Osteocyte (in vitro differentiated cells): ENCODE data around the gene RNF217. TPM values are rescaled to one million over a fixed set of nuclear protein-coding genes. Genes with fewer than 3 reads are reported as not detected.

ENCODE experiments used
- DNase-seq: peaks from one replicate; pipeline ENCODE4 v3.0.0; 2021; ENCODE audit warnings: mixed read lengths; ENCODE audit not compliant: unreplicated experiment; ENCODE audit errors: extremely low spot score
- H3K27ac Mint-ChIP-seq: one replicate; pipeline ENCODE4 v1.8.0; 2021; ENCODE audit warnings: mild to moderate bottlenecking, mixed read lengths; ENCODE audit not compliant: unreplicated experiment
- H3K27me3 Mint-ChIP-seq: one replicate; pipeline ENCODE4 v1.8.0; 2021; ENCODE audit warnings: mixed read lengths; ENCODE audit not compliant: unreplicated experiment
- H3K36me3 Mint-ChIP-seq: one replicate; pipeline ENCODE4 v1.8.0; 2021; ENCODE audit warnings: mixed read lengths; ENCODE audit not compliant: unreplicated experiment
- H3K4me1 Mint-ChIP-seq: one replicate; pipeline ENCODE4 v1.8.0; 2021; ENCODE audit warnings: mixed read lengths; ENCODE audit not compliant: unreplicated experiment
- H3K4me3 Mint-ChIP-seq: one replicate; pipeline ENCODE4 v1.8.0; 2021; ENCODE audit warnings: mild to moderate bottlenecking, moderate library complexity, mixed read lengths; ENCODE audit not compliant: unreplicated experiment
- H3K9me3 Mint-ChIP-seq: one replicate; pipeline ENCODE4 v1.8.0; 2021; ENCODE audit warnings: mixed read lengths; ENCODE audit not compliant: unreplicated experiment
- total RNA-seq: library from RNA; stranded (reverse); gene quantifications from 2 replicates; pipeline ENCODE4 v1.2.1, GENCODE V29; 2021
- TF ChIP-seq, protein P1 (sequence below): fragments of 200-600 bp; sonication (generic); IDR thresholded peaks from 2 replicates; pipeline ENCODE4 v1.5.0; 2021; ENCODE audit warnings: antibody characterized with exemption, mild to moderate bottlenecking, moderate library complexity

RNF217 gene
- total RNA-seq, 1 donor from 2014 or later = 75.7 TPM

- TF ChIP-seq, protein P1, sequence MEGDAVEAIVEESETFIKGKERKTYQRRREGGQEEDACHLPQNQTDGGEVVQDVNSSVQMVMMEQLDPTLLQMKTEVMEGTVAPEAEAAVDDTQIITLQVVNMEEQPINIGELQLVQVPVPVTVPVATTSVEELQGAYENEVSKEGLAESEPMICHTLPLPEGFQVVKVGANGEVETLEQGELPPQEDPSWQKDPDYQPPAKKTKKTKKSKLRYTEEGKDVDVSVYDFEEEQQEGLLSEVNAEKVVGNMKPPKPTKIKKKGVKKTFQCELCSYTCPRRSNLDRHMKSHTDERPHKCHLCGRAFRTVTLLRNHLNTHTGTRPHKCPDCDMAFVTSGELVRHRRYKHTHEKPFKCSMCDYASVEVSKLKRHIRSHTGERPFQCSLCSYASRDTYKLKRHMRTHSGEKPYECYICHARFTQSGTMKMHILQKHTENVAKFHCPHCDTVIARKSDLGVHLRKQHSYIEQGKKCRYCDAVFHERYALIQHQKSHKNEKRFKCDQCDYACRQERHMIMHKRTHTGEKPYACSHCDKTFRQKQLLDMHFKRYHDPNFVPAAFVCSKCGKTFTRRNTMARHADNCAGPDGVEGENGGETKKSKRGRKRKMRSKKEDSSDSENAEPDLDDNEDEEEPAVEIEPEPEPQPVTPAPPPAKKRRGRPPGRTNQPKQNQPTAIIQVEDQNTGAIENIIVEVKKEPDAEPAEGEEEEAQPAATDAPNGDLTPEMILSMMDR = no peak
- H3K36me3 Mint-ChIP-seq = peaks cover 9% of the 10 kb centered on the region
- peaks cover 2% of the 10 kb centered on the region for H3K4me1 Mint-ChIP-seq
- H3K27ac Mint-ChIP-seq = no peak overlapping the region
- no peak overlapping the region for H3K4me3 Mint-ChIP-seq
- peaks cover 9% of the 10 kb centered on the region for H3K9me3 Mint-ChIP-seq
- H3K27me3 Mint-ChIP-seq = no peaks in the 10 kb centered on the region
- no peak for DNase-seq
These were observed 153.9 kb downstream of the RNF217 start for GRCh38 chr6:125116170-125116569.

- H3K36me3 Mint-ChIP-seq = peaks cover 4% of the 10 kb centered on the region
- no peaks in the 10 kb centered on the region for H3K27me3 Mint-ChIP-seq
- no peak overlapping the region for H3K27ac Mint-ChIP-seq
- DNase-seq = no peak
- no peak overlapping the region for H3K4me3 Mint-ChIP-seq
- TF ChIP-seq, protein P1 = no peak
- peaks cover 2% of the 10 kb centered on the region for H3K4me1 Mint-ChIP-seq
- peaks cover 4% of the 10 kb centered on the region for H3K9me3 Mint-ChIP-seq
These were observed 154.5 kb downstream of the RNF217 start for GRCh38 chr6:125116710-125117109.

- no peak overlapping the region for H3K4me3 Mint-ChIP-seq
- no peak for DNase-seq
- H3K27me3 Mint-ChIP-seq = no peaks in the 10 kb centered on the region
- H3K9me3 Mint-ChIP-seq = no peaks in the 10 kb centered on the region
- H3K4me1 Mint-ChIP-seq = peaks cover 2% of the 10 kb centered on the region
- TF ChIP-seq, protein P1 = no peak
- no peak overlapping the region for H3K27ac Mint-ChIP-seq
- no peaks in the 10 kb centered on the region for H3K36me3 Mint-ChIP-seq
These were observed 155.6 kb downstream of the RNF217 start for GRCh38 chr6:125117818-125118217.

DNA sequence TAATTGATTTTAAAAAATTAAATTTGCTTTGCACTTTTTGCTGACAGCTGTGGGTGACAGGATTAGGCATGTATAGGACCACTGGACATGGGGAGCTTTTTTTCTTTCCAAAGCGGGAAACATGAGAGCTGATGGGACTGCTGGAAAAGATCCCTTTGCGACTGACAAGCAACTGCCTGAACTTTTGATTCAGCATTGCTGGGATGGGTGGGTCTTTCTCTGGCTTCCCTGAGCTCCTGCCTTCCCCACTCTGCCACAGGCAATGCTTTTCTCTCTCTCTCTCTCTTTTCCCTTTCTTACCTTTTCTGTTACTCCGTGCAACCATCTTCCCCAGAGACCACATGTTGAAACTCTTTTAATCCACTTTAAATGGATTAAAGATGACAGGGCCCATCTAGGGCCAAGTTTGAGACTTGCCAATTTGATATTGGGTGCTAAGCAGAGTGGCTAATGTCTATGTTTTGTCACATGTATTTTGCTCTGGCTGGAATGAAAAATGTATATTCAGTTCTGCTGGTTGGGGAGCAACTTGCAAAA, 157.9 kb downstream of the RNF217 start:
- Mint-ChIP-seq H3K27me3 (no peaks in the 10 kb centered on the region), H3K4me1 (peaks cover 19% of the 10 kb centered on the region)
- no peak for DNase-seq

GRCh38 chr6:125121894-125122293, 159.7 kb downstream of the RNF217 start:
- peaks cover 19% of the 10 kb centered on the region for H3K4me1 Mint-ChIP-seq
- no peaks in the 10 kb centered on the region for H3K36me3 Mint-ChIP-seq
- TF ChIP-seq, protein P1 = no peak
- no peaks in the 10 kb centered on the region for H3K27me3 Mint-ChIP-seq
- no peak overlapping the region for H3K27ac Mint-ChIP-seq
- H3K4me3 Mint-ChIP-seq = no peak overlapping the region
- H3K9me3 Mint-ChIP-seq = no peaks in the 10 kb centered on the region
- no peak for DNase-seq

More for the DNA sequence above, 157.9 kb downstream of the RNF217 start:
- H3K36me3 Mint-ChIP-seq = no peaks in the 10 kb centered on the region
- TF ChIP-seq, protein P1 = no peak
- H3K4me3 Mint-ChIP-seq = no peak overlapping the region
- H3K9me3 Mint-ChIP-seq = no peaks in the 10 kb centered on the region
- no peak overlapping the region for H3K27ac Mint-ChIP-seq
